Osteocyte (in vitro differentiated cells): Measurements from ENCODE around the gene RAD51B. TPM values are rescaled to one million over a fixed set of nuclear protein-coding genes. Genes with fewer than 3 reads are reported as not detected.

Experiments used
- DNase-seq: peaks from one replicate; pipeline ENCODE4 v3.0.0; 2021; ENCODE audit warnings: mixed read lengths; ENCODE audit not compliant: unreplicated experiment; ENCODE audit errors: extremely low spot score
- H3K27ac Mint-ChIP-seq: one replicate; pipeline ENCODE4 v1.8.0; 2021; ENCODE audit warnings: mild to moderate bottlenecking, mixed read lengths; ENCODE audit not compliant: unreplicated experiment
- H3K27me3 Mint-ChIP-seq: one replicate; pipeline ENCODE4 v1.8.0; 2021; ENCODE audit warnings: mixed read lengths; ENCODE audit not compliant: unreplicated experiment
- H3K36me3 Mint-ChIP-seq: one replicate; pipeline ENCODE4 v1.8.0; 2021; ENCODE audit warnings: mixed read lengths; ENCODE audit not compliant: unreplicated experiment
- H3K4me1 Mint-ChIP-seq: one replicate; pipeline ENCODE4 v1.8.0; 2021; ENCODE audit warnings: mixed read lengths; ENCODE audit not compliant: unreplicated experiment
- H3K4me3 Mint-ChIP-seq: one replicate; pipeline ENCODE4 v1.8.0; 2021; ENCODE audit warnings: mild to moderate bottlenecking, moderate library complexity, mixed read lengths; ENCODE audit not compliant: unreplicated experiment
- H3K9me3 Mint-ChIP-seq: one replicate; pipeline ENCODE4 v1.8.0; 2021; ENCODE audit warnings: mixed read lengths; ENCODE audit not compliant: unreplicated experiment
- total RNA-seq: library from RNA; stranded (reverse); gene quantifications from 2 replicates; pipeline ENCODE4 v1.2.1, GENCODE V29; 2021
- TF ChIP-seq, protein P1 (sequence below): fragments of 200-600 bp; sonication (generic); IDR thresholded peaks from 2 replicates; pipeline ENCODE4 v1.5.0; 2021; ENCODE audit warnings: antibody characterized with exemption, mild to moderate bottlenecking, moderate library complexity

RAD51B gene
- total RNA-seq, 1 donor from 2014 or later = 12.7 TPM

DNA sequence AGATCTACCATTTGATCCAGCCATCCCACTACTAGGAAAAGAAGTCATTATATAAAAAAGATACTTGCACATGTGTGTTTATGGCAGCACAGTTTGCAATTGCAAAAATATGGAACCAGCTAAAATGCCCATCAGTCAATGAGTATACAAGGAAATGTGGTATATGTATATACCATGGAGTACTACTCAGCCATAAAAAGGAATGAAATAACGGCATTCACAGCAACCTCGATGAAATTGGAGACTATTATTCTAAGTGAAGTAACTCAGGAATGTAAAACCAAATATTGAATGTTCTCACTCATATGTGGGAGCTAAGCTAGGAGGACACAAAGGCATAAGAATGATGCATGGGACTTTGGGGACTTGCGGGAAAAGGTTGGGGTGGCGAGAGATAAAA is 402.6 kb downstream of the RAD51B start:
- TF ChIP-seq, protein P1, sequence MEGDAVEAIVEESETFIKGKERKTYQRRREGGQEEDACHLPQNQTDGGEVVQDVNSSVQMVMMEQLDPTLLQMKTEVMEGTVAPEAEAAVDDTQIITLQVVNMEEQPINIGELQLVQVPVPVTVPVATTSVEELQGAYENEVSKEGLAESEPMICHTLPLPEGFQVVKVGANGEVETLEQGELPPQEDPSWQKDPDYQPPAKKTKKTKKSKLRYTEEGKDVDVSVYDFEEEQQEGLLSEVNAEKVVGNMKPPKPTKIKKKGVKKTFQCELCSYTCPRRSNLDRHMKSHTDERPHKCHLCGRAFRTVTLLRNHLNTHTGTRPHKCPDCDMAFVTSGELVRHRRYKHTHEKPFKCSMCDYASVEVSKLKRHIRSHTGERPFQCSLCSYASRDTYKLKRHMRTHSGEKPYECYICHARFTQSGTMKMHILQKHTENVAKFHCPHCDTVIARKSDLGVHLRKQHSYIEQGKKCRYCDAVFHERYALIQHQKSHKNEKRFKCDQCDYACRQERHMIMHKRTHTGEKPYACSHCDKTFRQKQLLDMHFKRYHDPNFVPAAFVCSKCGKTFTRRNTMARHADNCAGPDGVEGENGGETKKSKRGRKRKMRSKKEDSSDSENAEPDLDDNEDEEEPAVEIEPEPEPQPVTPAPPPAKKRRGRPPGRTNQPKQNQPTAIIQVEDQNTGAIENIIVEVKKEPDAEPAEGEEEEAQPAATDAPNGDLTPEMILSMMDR = no peak
- no peak for DNase-seq
- peaks cover 20% of the 10 kb centered on the region for H3K9me3 Mint-ChIP-seq
- H3K4me1 Mint-ChIP-seq = peaks cover 39% of the 10 kb centered on the region
- H3K27me3 Mint-ChIP-seq = no peaks in the 10 kb centered on the region
- H3K36me3 Mint-ChIP-seq = no peaks in the 10 kb centered on the region
- no peak overlapping the region for H3K4me3 Mint-ChIP-seq
- H3K27ac Mint-ChIP-seq = no peak overlapping the region

DNA sequence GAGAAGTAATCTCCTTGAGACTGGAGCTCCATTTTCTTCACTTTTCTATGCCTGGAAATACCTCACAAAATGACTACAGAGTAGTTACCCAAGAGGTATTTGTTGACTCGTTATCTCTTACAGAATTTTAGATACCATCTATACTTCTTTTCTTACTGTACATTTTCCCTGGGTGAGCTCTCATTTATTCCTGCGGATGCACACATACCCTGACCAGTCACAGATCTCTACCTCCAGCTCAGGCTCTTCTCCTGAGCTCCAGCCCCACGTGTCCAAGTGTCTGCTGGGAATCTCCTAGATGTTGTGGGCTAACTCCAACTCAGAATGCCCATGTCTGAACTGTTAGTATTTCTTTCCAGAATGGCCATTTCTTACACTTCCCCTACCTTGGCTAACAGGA is 403.1 kb downstream of the RAD51B start:
- no peaks in the 10 kb centered on the region for H3K27me3 Mint-ChIP-seq
- no peak for DNase-seq
- peaks cover 33% of the 10 kb centered on the region for H3K4me1 Mint-ChIP-seq
- H3K9me3 Mint-ChIP-seq = peaks cover 20% of the 10 kb centered on the region
- H3K36me3 Mint-ChIP-seq = no peaks in the 10 kb centered on the region
- TF ChIP-seq, protein P1 = no peak
- H3K27ac Mint-ChIP-seq = no peak overlapping the region
- no peak overlapping the region for H3K4me3 Mint-ChIP-seq

DNA sequence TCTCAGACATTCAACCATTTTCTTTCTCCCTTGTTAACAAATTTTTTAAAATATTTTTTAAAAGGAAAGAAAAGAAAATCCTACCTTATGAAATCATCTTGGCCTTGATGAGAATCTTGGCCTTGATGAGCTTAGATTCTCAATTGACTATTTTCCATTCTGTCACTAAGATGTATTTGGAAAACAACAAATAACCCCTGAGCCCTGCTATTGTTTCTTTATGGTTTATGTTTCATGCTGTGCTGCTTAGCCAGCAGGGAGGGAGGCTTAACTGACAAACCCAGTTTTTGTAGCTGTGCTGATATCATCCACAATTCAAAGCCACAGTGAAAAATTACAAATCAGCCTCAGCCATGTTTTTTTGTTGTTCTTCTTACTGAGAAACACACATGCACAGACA is 404.1 kb downstream of the RAD51B start:
- peaks cover 25% of the 10 kb centered on the region for H3K4me1 Mint-ChIP-seq
- no peak overlapping the region for H3K4me3 Mint-ChIP-seq
- no peaks in the 10 kb centered on the region for H3K27me3 Mint-ChIP-seq
- TF ChIP-seq, protein P1 = no peak
- no peaks in the 10 kb centered on the region for H3K36me3 Mint-ChIP-seq
- no peak for DNase-seq
- H3K9me3 Mint-ChIP-seq = peaks cover 20% of the 10 kb centered on the region
- peak overlapping the region; percentile 5 for H3K27ac Mint-ChIP-seq

DNA sequence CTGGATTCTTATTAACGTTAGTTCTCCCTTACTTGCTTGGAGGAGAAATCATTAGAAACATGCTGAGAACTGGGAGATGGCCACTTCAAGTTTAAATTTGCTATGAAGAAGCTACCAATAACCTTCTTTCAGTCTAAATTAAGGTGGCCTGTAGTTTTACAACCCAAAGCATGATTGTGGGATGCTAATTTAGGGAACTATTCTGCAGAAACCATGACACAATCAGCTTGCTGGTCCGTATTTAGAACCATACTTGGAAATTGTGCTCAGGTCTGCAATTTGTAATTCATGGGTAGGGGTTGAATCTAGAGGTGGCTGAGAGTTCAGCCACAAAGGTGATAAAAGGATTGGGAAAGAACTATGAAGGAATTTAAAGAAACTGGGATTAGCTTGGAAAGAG is 405.7 kb downstream of the RAD51B start:
- TF ChIP-seq, protein P1 = no peak
- no peaks in the 10 kb centered on the region for H3K27me3 Mint-ChIP-seq
- DNase-seq = no peak
- H3K9me3 Mint-ChIP-seq = peaks cover 20% of the 10 kb centered on the region
- H3K36me3 Mint-ChIP-seq = no peaks in the 10 kb centered on the region
- H3K4me3 Mint-ChIP-seq = no peak overlapping the region
- no peak overlapping the region for H3K27ac Mint-ChIP-seq
- peaks cover 21% of the 10 kb centered on the region for H3K4me1 Mint-ChIP-seq

DNA sequence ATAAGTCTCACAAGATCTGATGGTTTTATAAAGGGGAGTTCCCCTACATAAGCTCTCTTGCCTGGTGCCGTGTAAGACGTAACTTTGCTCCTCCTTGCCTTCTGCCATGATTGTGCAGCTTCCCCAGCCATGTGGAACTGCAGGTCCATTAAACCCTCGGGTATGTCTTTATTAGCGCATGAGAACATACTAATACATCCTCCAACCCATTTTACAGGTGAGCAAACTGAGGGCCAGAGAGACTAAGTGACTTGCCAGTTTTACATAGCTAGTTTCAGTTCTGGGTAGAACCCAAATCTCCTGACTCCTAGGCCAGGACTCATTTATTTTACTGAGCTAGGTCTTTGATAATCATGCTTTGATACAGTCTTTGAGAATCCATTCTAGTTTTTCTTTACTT is 406.9 kb downstream of the RAD51B start:
- no peak for DNase-seq
- H3K4me3 Mint-ChIP-seq = no peak overlapping the region
- no peaks in the 10 kb centered on the region for H3K36me3 Mint-ChIP-seq
- H3K9me3 Mint-ChIP-seq = peaks cover 14% of the 10 kb centered on the region
- H3K27ac Mint-ChIP-seq = no peak overlapping the region
- H3K4me1 Mint-ChIP-seq = peaks cover 15% of the 10 kb centered on the region
- TF ChIP-seq, protein P1 = no peak
- H3K27me3 Mint-ChIP-seq = no peaks in the 10 kb centered on the region
